Measurements from ENCODE around the gene ABCB6.

Gene ABCB6

GRCh38 chr2:219229305-219230058 lies 10.7 kb upstream of the ABCB6 start, which contains the start of the genes ANKZF1 and ATG9A (continued):
- no peak for TF ChIP-seq PRDM4 (tag by site-specific recombination; IDR thresholded peaks at IDR 0.05)
- peak; percentile 61 for TF ChIP-seq SP7 (tag by site-specific recombination; IDR thresholded peaks at IDR 0.05)
- peak; percentile 79; the same call in 1 of the 2 replicates for TF ChIP-seq SCRT2 (tag by site-specific recombination; IDR thresholded peaks at IDR 0.05)
- TF ChIP-seq SALL2 (tag by site-specific recombination; IDR thresholded peaks at IDR 0.05; ENCODE audit: borderline replicate concordance) = no peak
- no peak for TF ChIP-seq ZNF560 (tag by site-specific recombination; IDR thresholded peaks at IDR 0.05; ENCODE audit: borderline replicate concordance)
- peak; percentile 81; the same call in 1 of the 2 replicates for TF ChIP-seq KLF8 (tag by site-specific recombination; IDR thresholded peaks at IDR 0.05)
- no peak; the same call in 1 of the 2 replicates for TF ChIP-seq ZNF692 (tag by site-specific recombination; IDR thresholded peaks at IDR 0.05)
- TF ChIP-seq ZNF529 (tag by site-specific recombination; IDR thresholded peaks at IDR 0.05; ENCODE audit: insufficient replicate concordance) = no peak
- no peak for TF ChIP-seq ZNF530 (tag by site-specific recombination; IDR thresholded peaks at IDR 0.05; ENCODE audit: low read depth)
- TF ChIP-seq ZFP41 (tag by site-specific recombination; IDR thresholded peaks at IDR 0.05; ENCODE audit: borderline replicate concordance) = no peak
- no peak for TF ChIP-seq ZNF488 (tag by site-specific recombination; IDR thresholded peaks at IDR 0.05)
- peak; percentile 24; the same call in 1 of the 2 replicates for TF ChIP-seq ZSCAN30 (tag by site-specific recombination; IDR thresholded peaks at IDR 0.05)
- no peak for TF ChIP-seq REPIN1 (tag by site-specific recombination; IDR thresholded peaks at IDR 0.05; ENCODE audit: low read depth)
- TF ChIP-seq AEBP2 (tag by site-specific recombination; IDR thresholded peaks at IDR 0.05; ENCODE audit: borderline replicate concordance) = no peak
- no peak for TF ChIP-seq ZNF24 (tag by site-specific recombination; IDR thresholded peaks at IDR 0.05)
- no peak for TF ChIP-seq PRDM1 (tag by site-specific recombination; IDR thresholded peaks at IDR 0.05)
- TF ChIP-seq ZNF571 (tag by site-specific recombination; IDR thresholded peaks at IDR 0.05) = no peak
- no peak for TF ChIP-seq ZNF837 (tag by site-specific recombination; IDR thresholded peaks at IDR 0.05)
- TF ChIP-seq TRIM28 (IDR thresholded peaks at IDR 0.05; ENCODE audit: borderline replicate concordance, low read length) = 0 out of 2 replicates have a peak, but pooled peaks have one; percentile 19
- TF ChIP-seq ZNF843 (tag by site-specific recombination; IDR thresholded peaks at IDR 0.05) = no peak
- TF ChIP-seq ZSCAN16 (tag by site-specific recombination; IDR thresholded peaks at IDR 0.05) = no peak
- TF ChIP-seq ZNF654 (tag by site-specific recombination; IDR thresholded peaks at IDR 0.05; ENCODE audit: low read depth) = no peak
- TF ChIP-seq ZSCAN18 (tag by site-specific recombination; IDR thresholded peaks at IDR 0.05) = no peak
- TF ChIP-seq ZNF561 (tag by site-specific recombination; IDR thresholded peaks at IDR 0.05; ENCODE audit: borderline replicate concordance) = peak; percentile 32; the same call in 1 of the 2 replicates
- peak; percentile 99 for TF ChIP-seq PBX3 (CRISPR knock-in tag; IDR thresholded peaks at IDR 0.05)
- TF ChIP-seq ZBTB11 (tag by site-specific recombination; conservative IDR thresholded peaks at IDR 0.05; ENCODE audit: low read depth) = no peak; the same call in 1 of the 2 replicates
- TF ChIP-seq ZNF175 (tag by site-specific recombination; IDR thresholded peaks at IDR 0.05) = no peak
